IMR-90 (cell line): ENCODE results near the gene GRM4. TPM values are rescaled to one million over a fixed set of nuclear protein-coding genes. Genes with fewer than 3 reads are reported as not detected.

ENCODE experiments used
- BHLHE40 ChIP-seq: fragments of 150-350 bp; IDR thresholded peaks from 2 replicates; pipeline ENCODE4 v1.6.1; 2016; ENCODE audit warnings: mild to moderate bottlenecking, low read depth, low read length
- polyA plus RNA-seq, 3 experiments: library from polyadenylated mRNA; depleted of rRNA; stranded (reverse); fragments of >200 nt; gene quantifications; 2 replicates each; pipeline ENCODE4 v1.2.3, GENCODE V29; 2012; ENCODE audit warnings: low replicate concordance in 1 of 3
- total RNA-seq: library from RNA; depleted of rRNA; stranded (reverse); fragments of >200 nt; gene quantifications from 2 replicates; pipeline ENCODE4 v1.2.3, GENCODE V29; 2012
- TF ChIP-seq, protein P1 (sequence below): conservative IDR thresholded peaks from 2 replicates; pipeline ENCODE4 v1.5.1; 2012; ENCODE audit warnings: mild to moderate bottlenecking, low read depth, low read length, improper control_type of control experiment

The GRM4 gene
- total and polyA plus RNA-seq, 2 of the 4 experiments (the other 2 are of a cell fraction) = 0.02 TPM; not detected in 1

DNA sequence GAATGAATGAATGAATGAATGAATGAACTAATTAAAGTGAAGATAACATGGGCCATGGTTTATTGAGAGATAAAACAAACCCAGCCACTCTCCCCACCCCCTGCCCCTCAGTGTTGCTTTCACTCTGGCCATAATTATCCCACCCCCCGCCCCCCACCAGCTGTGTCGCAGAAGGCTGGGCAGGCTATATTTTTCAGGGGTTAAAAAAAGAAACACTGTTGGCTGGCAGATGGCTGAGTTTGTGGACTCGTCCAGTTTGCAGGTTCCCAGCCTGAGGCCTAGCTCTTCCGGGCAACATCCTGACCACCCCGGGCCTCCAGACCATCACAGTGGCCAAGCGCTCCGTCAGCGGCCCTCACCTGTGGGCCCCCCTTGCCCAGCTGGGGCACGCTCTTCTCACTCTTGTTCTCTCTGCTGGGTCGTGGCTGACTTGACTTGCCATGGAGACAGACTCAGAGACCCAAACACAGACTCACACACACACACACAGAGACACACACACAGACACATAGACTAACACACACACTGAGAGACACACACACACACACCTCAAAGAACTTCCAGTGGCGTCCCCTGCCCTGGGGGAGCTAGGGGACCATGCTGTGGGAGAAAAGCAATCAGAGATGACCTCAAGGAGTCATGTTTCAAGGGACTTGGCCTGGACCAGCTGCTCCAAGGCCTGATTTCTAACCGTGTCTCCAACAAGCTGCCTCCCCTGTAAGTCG lies 2.2 kb upstream of the GRM4 start (continued):
- TF ChIP-seq, protein P1, sequence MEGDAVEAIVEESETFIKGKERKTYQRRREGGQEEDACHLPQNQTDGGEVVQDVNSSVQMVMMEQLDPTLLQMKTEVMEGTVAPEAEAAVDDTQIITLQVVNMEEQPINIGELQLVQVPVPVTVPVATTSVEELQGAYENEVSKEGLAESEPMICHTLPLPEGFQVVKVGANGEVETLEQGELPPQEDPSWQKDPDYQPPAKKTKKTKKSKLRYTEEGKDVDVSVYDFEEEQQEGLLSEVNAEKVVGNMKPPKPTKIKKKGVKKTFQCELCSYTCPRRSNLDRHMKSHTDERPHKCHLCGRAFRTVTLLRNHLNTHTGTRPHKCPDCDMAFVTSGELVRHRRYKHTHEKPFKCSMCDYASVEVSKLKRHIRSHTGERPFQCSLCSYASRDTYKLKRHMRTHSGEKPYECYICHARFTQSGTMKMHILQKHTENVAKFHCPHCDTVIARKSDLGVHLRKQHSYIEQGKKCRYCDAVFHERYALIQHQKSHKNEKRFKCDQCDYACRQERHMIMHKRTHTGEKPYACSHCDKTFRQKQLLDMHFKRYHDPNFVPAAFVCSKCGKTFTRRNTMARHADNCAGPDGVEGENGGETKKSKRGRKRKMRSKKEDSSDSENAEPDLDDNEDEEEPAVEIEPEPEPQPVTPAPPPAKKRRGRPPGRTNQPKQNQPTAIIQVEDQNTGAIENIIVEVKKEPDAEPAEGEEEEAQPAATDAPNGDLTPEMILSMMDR = no peak
- no peak for TF ChIP-seq BHLHE40
